Natural killer cell (primary cell): ENCODE measurements around the gene PTPRU. TPM values are rescaled to one million over a fixed set of nuclear protein-coding genes. Genes with fewer than 3 reads are reported as not detected.

Source experiments
- ATAC-seq, 3 donors: fragments of 150-1000 bp in 2 of 3; fragments of 200-7000 bp in 1 of 3; cut with Tn5 transposase; 1 replicate in 1 of 3; 2 replicates in 2 of 3; pipeline ENCODE4 v1.10.0; 2021; ENCODE audit warnings: mild to moderate bottlenecking in 2 of 3, moderate library complexity in 2 of 3
- DNase-seq, 2 donors: peaks; one replicate each; pipeline versions ENCODE4 v3.0.0 to v3.0.0-alpha.2; 2013 to 2021; ENCODE audit warnings: mixed read lengths in 1 of 2
- H3K27ac ChIP-seq: one replicate; pipeline ENCODE4 v1.5.1; 2013; ENCODE audit warnings: mild to moderate bottlenecking, low read length
- H3K27me3 ChIP-seq: one replicate; pipeline ENCODE4 v1.6.1; 2013; ENCODE audit warnings: low read length; ENCODE audit not compliant: control insufficient read depth, insufficient read depth
- H3K36me3 ChIP-seq: one replicate; pipeline ENCODE4 v1.6.1; 2013; ENCODE audit warnings: low read length; ENCODE audit not compliant: control insufficient read depth, insufficient read depth
- H3K4me1 ChIP-seq: one replicate; pipeline ENCODE4 v1.6.1; 2013; ENCODE audit warnings: low read length; ENCODE audit not compliant: control insufficient read depth, insufficient read depth
- H3K4me3 ChIP-seq: one replicate; pipeline ENCODE4 v1.5.1; 2013; ENCODE audit warnings: low read length
- H3K9me3 ChIP-seq: one replicate; pipeline ENCODE4 v1.6.1; 2013; ENCODE audit warnings: low read length; ENCODE audit not compliant: control insufficient read depth, insufficient read depth
- H3K27ac Mint-ChIP-seq, 2 donors: one replicate each; pipeline ENCODE4 v1.8.0; 2022; ENCODE audit warnings: mild to moderate bottlenecking in 2 of 2, mixed read lengths in 2 of 2, moderate library complexity in 1 of 2
- H3K27me3 Mint-ChIP-seq, 2 donors: one replicate each; pipeline ENCODE4 v1.8.0; 2022; ENCODE audit warnings: low read depth in 2 of 2, mixed read lengths in 2 of 2
- H3K36me3 Mint-ChIP-seq: one replicate; pipeline ENCODE4 v1.8.0; 2022; ENCODE audit warnings: mixed read lengths
- H3K4me1 Mint-ChIP-seq, 2 donors: one replicate each; pipeline ENCODE4 v1.8.0; 2022; ENCODE audit warnings: mixed read lengths in 2 of 2
- H3K4me3 Mint-ChIP-seq: one replicate; pipeline ENCODE4 v1.8.0; 2022; ENCODE audit warnings: mild to moderate bottlenecking, moderate library complexity, mixed read lengths
- H3K9me3 Mint-ChIP-seq, 2 donors: one replicate each; pipeline ENCODE4 v1.8.0; 2022; ENCODE audit warnings: mixed read lengths in 2 of 2
- CTCF ChIP-seq: fragments of 200-600 bp; IDR thresholded peaks from one replicate; pipeline ENCODE4 v1.8.0; 2022; ENCODE audit warnings: antibody characterized with exemption
- WGBS: methylation state at CpG from one replicate; pipeline ENCODE4 v1.1.7; 2013; ENCODE audit warnings: missing lambda C conversion rate; ENCODE audit not compliant: insufficient coverage; 5-methylcytosine and 5-hydroxymethylcytosine counted together
- intact Hi-C: fragments of 100-400 bp; cut with micrococcal nuclease; formaldehyde crosslinking; loops from one replicate; pipeline ENCODE4 v1.14.2; 2022
- total RNA-seq, 4 donors: library from RNA; stranded (reverse); fragments of 120-200 nt in 1 of 4; gene quantifications; one replicate each; pipeline versions ENCODE4 v1.2.3 to v1.2.4, GENCODE V29; 2013 to 2022

The PTPRU gene
- total RNA-seq, 3 donors from 2014 or later (not counting 1 experiment from before 2014, with no cell fraction given), result 0.54 to 1.6 (median 0.79) TPM

- Mint-ChIP-seq H3K27me3 (peaks cover 11 to 14% of the 10 kb centered on the region in 2 donors), H3K9me3 (no peaks in the 10 kb centered on the region), H3K4me1 (no peaks in the 10 kb centered on the region), H3K4me3 (no peak overlapping the region), H3K36me3 (no peaks in the 10 kb centered on the region), H3K27ac (no peak overlapping the region)
- Histone ChIP-seq H3K9me3 (no peaks in the 10 kb centered on the region), H3K4me3 (no peak overlapping the region), H3K4me1 (no peaks in the 10 kb centered on the region), H3K27me3 (peaks cover under 1% of the 10 kb centered on the region), H3K27ac (no peak overlapping the region), H3K36me3 (no peaks in the 10 kb centered on the region)
- WGBS, result 84% methylated on average over 6 of the region's 6 CpGs
- no peak for DNase-seq
- intact Hi-C loops, result no loop called here
- TF ChIP-seq CTCF, result no peak
- ATAC-seq, result no peak
These were observed 127.9 kb downstream of the PTPRU start for GRCh38 chr1:29364101-29364678.

- intact Hi-C loops, result no loop called here
- H3K4me3 ChIP-seq, result no peak overlapping the region
- H3K36me3 Mint-ChIP-seq, result no peaks in the 10 kb centered on the region
- H3K27ac ChIP-seq, result no peak overlapping the region
- ATAC-seq (no peak), DNase-seq (no peak)
- no peaks in the 10 kb centered on the region for H3K9me3 Mint-ChIP-seq
- no peaks in the 10 kb centered on the region for H3K36me3 ChIP-seq
- H3K27ac Mint-ChIP-seq, result no peak overlapping the region
- no peaks in the 10 kb centered on the region for H3K9me3 ChIP-seq
- no peaks in the 10 kb centered on the region for H3K27me3 ChIP-seq
- no peak for TF ChIP-seq CTCF
- no peaks in the 10 kb centered on the region for H3K4me1 Mint-ChIP-seq
- no peak overlapping the region for H3K4me3 Mint-ChIP-seq
- H3K4me1 ChIP-seq, result no peaks in the 10 kb centered on the region
- peaks cover 16 to 18% of the 10 kb centered on the region in 2 donors for H3K27me3 Mint-ChIP-seq
- 91% methylated on average over 10 of the region's 11 CpGs for WGBS
These were observed 129.8 kb downstream of the PTPRU start for GRCh38 chr1:29365906-29366670.

GRCh38 chr1:29368936-29369932 is 132.9 kb downstream of the PTPRU start:
- no peaks in the 10 kb centered on the region for H3K9me3 Mint-ChIP-seq
- no peaks in the 10 kb centered on the region for H3K9me3 ChIP-seq
- H3K27ac ChIP-seq, result no peak overlapping the region
- no peaks in the 10 kb centered on the region for H3K36me3 ChIP-seq
- no peak overlapping the region for H3K27ac Mint-ChIP-seq
- no peaks in the 10 kb centered on the region for H3K4me1 ChIP-seq
- DNase-seq (no peak), ATAC-seq (peak in 1 of 3 donors; percentile 9)
- no peak overlapping the region for H3K4me3 ChIP-seq
- H3K4me3 Mint-ChIP-seq, result no peak overlapping the region
- 78% methylated on average over 17 of the region's 17 CpGs for WGBS
- no peak for TF ChIP-seq CTCF
- H3K27me3 Mint-ChIP-seq, result peaks cover 18 to 36% of the 10 kb centered on the region in 2 donors
- H3K4me1 Mint-ChIP-seq, result no peaks in the 10 kb centered on the region
- intact Hi-C loops, result no loop called here
- H3K27me3 ChIP-seq, result no peaks in the 10 kb centered on the region
- H3K36me3 Mint-ChIP-seq, result no peaks in the 10 kb centered on the region
